Astrocyte (in vitro differentiated cells and primary cell): Measurements from ENCODE around the gene MYCN. TPM values are rescaled to one million over a fixed set of nuclear protein-coding genes. Genes with fewer than 3 reads are reported as not detected.

Experiments used
- DNase-seq: peaks from one replicate; pipeline ENCODE4 v3.0.0-alpha.2; 2010; ENCODE audit warnings: low read depth
- FAIRE-seq: peaks from 2 replicates; lab custom pipeline; 2011; peaks lifted over from hg19 to GRCh38; lab: Jason Lieb, UNC
- H2AFZ ChIP-seq: 2 replicates; pipeline ENCODE4 v1.6.0; 2012; ENCODE audit warnings: low read depth, low read length, inconsistent platforms
- H3K27ac ChIP-seq: 2 replicates; pipeline ENCODE4 v1.5.1; 2011; ENCODE audit warnings: low read depth, low read length, inconsistent platforms
- H3K27me3 ChIP-seq: 2 replicates; pipeline ENCODE4 v1.6.0; 2011; ENCODE audit warnings: low read length, inconsistent platforms; ENCODE audit not compliant: insufficient read depth
- H3K36me3 ChIP-seq: 2 replicates; pipeline ENCODE4 v1.5.1; 2011; ENCODE audit warnings: low read length, inconsistent platforms; ENCODE audit not compliant: insufficient read depth
- H3K4me1 ChIP-seq: 2 replicates; pipeline ENCODE4 v1.5.1; 2011; ENCODE audit warnings: low read length, inconsistent platforms; ENCODE audit not compliant: insufficient read depth
- H3K4me2 ChIP-seq: 2 replicates; pipeline ENCODE4 v1.6.0; 2012; ENCODE audit warnings: low read length, inconsistent platforms
- H3K4me3 ChIP-seq: 2 replicates; pipeline ENCODE4 v1.5.1; 2011; ENCODE audit warnings: low read depth, mild to moderate bottlenecking, low read length, inconsistent platforms; ENCODE audit not compliant: insufficient read depth
- H3K79me2 ChIP-seq: 2 replicates; pipeline ENCODE4 v1.6.0; 2012; ENCODE audit warnings: mild to moderate bottlenecking, low read length, inconsistent platforms; ENCODE audit not compliant: insufficient read depth
- H3K9ac ChIP-seq: 2 replicates; pipeline ENCODE4 v1.6.0; 2012; ENCODE audit warnings: mild to moderate bottlenecking, low read length, inconsistent platforms
- H3K9me3 ChIP-seq: 2 replicates; pipeline ENCODE4 v1.5.1; 2012; ENCODE audit warnings: low read depth, mild to moderate bottlenecking, low read length, inconsistent platforms; ENCODE audit not compliant: insufficient read depth
- H4K20me1 ChIP-seq: 2 replicates; pipeline ENCODE4 v1.6.0; 2012; ENCODE audit warnings: low read length, inconsistent platforms; ENCODE audit not compliant: insufficient read depth
- H3K27ac Mint-ChIP-seq: one replicate; pipeline ENCODE4 v1.8.0; 2021; ENCODE audit warnings: mild to moderate bottlenecking, mixed read lengths; ENCODE audit not compliant: unreplicated experiment
- H3K27me3 Mint-ChIP-seq: one replicate; pipeline ENCODE4 v1.8.0; 2021; ENCODE audit warnings: low read depth, mixed read lengths; ENCODE audit not compliant: unreplicated experiment
- H3K36me3 Mint-ChIP-seq: one replicate; pipeline ENCODE4 v1.8.0; 2021; ENCODE audit warnings: low read depth, mixed read lengths; ENCODE audit not compliant: unreplicated experiment
- H3K4me1 Mint-ChIP-seq: one replicate; pipeline ENCODE4 v1.8.0; 2021; ENCODE audit warnings: low read depth, mixed read lengths; ENCODE audit not compliant: unreplicated experiment
- H3K4me3 Mint-ChIP-seq: one replicate; pipeline ENCODE4 v1.8.0; 2021; ENCODE audit warnings: mild to moderate bottlenecking, moderate library complexity, mixed read lengths; ENCODE audit not compliant: unreplicated experiment
- H3K9me3 Mint-ChIP-seq: one replicate; pipeline ENCODE4 v1.8.0; 2021; ENCODE audit warnings: mild to moderate bottlenecking, mixed read lengths; ENCODE audit not compliant: unreplicated experiment
- EZH2 ChIP-seq: IDR thresholded peaks from 2 replicates; pipeline ENCODE4 v1.6.1; 2012; ENCODE audit warnings: mild to moderate bottlenecking, low read length, inconsistent platforms; ENCODE audit not compliant: insufficient read depth
- total RNA-seq: library from RNA; stranded (reverse); gene quantifications from 2 replicates; pipeline ENCODE4 v1.2.1, GENCODE V29; 2021
- TF ChIP-seq, protein P1 (sequence below): IDR thresholded peaks from 2 replicates; pipeline ENCODE4 v1.5.1; 2011; ENCODE audit warnings: low read depth, mild to moderate bottlenecking, inconsistent platforms, low read length, moderate library complexity; ENCODE audit not compliant: insufficient read depth

MYCN gene
- total RNA-seq, 1 donor from 2014 or later: 2.6 TPM

- peaks cover 25% of the 10 kb centered on the region for H3K27me3 ChIP-seq
- FAIRE-seq (no peak), DNase-seq (no peak)
- no peak overlapping the region for H3K4me3 Mint-ChIP-seq
- H3K9me3 Mint-ChIP-seq: no peaks in the 10 kb centered on the region
- H3K4me2 ChIP-seq: no peak overlapping the region
- peaks cover 33% of the 10 kb centered on the region for H3K27me3 Mint-ChIP-seq
- no peak overlapping the region for H3K27ac ChIP-seq
- H3K36me3 Mint-ChIP-seq: no peaks in the 10 kb centered on the region
- no peak overlapping the region for H3K4me3 ChIP-seq
- no peaks in the 10 kb centered on the region for H3K9me3 ChIP-seq
- H3K36me3 ChIP-seq: no peaks in the 10 kb centered on the region
- TF ChIP-seq, protein P1, sequence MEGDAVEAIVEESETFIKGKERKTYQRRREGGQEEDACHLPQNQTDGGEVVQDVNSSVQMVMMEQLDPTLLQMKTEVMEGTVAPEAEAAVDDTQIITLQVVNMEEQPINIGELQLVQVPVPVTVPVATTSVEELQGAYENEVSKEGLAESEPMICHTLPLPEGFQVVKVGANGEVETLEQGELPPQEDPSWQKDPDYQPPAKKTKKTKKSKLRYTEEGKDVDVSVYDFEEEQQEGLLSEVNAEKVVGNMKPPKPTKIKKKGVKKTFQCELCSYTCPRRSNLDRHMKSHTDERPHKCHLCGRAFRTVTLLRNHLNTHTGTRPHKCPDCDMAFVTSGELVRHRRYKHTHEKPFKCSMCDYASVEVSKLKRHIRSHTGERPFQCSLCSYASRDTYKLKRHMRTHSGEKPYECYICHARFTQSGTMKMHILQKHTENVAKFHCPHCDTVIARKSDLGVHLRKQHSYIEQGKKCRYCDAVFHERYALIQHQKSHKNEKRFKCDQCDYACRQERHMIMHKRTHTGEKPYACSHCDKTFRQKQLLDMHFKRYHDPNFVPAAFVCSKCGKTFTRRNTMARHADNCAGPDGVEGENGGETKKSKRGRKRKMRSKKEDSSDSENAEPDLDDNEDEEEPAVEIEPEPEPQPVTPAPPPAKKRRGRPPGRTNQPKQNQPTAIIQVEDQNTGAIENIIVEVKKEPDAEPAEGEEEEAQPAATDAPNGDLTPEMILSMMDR: no peak
- no peak for TF ChIP-seq EZH2
- no peak overlapping the region for H3K9ac ChIP-seq
- H3K4me1 ChIP-seq: no peaks in the 10 kb centered on the region
- no peak overlapping the region for H2AFZ ChIP-seq
- H3K27ac Mint-ChIP-seq: no peak overlapping the region
- H3K79me2 ChIP-seq: no peaks in the 10 kb centered on the region
- H4K20me1 ChIP-seq: no peaks in the 10 kb centered on the region
- no peaks in the 10 kb centered on the region for H3K4me1 Mint-ChIP-seq
Measured at GRCh38 chr2:15937882-15938802, 2.2 kb upstream of the MYCN start.

DNA sequence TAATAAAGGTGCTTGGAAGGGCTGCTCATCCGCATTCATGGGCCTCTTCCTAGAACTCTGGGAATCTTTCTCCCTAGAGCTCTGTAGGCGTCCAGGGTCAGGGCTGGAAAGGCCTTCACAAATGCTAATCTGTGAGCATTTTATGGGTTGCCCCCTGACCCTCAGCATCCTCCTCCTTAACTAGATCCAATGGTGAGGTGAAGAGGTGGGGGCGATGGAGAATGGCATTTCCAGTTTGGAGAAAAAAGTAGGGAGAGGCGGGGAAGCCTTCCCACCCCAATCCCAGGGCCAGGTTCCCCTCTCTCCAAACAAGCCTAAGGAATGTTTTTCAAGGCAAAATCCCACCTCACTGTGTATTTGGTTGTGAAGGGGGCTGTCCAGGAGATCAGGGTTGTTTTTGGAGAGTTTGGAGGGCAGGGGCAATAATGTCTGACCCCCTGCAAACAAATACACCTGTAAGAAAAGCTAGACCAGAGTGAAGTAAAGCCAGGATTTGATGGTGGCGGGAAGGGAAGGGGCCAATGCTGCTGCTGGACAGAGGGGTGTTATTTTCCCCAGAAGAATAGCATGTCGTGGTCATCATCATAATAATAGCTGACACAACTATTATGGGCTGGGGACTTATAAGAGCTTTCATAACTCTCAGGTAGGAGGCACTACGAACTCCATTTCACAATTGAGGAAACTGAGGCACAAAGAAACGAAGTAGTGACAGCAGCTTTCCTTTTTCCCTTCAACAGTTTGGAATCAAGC, 1.4 kb upstream of the MYCN start:
- Histone ChIP-seq H3K4me1 (no peaks in the 10 kb centered on the region), H3K27ac (no peak overlapping the region), H3K9ac (no peak overlapping the region), H3K36me3 (no peaks in the 10 kb centered on the region), H3K79me2 (no peaks in the 10 kb centered on the region), H2AFZ (peak overlapping the region; percentile 60), H3K4me2 (peak overlapping the region; percentile 83), H3K4me3 (no peak overlapping the region), H3K27me3 (peaks cover 32% of the 10 kb centered on the region), H4K20me1 (no peaks in the 10 kb centered on the region), H3K9me3 (no peaks in the 10 kb centered on the region)
- H3K4me1 Mint-ChIP-seq: no peaks in the 10 kb centered on the region
- no peak for DNase-seq
- no peak overlapping the region for H3K27ac Mint-ChIP-seq
- H3K36me3 Mint-ChIP-seq: no peaks in the 10 kb centered on the region
- no peak for FAIRE-seq
- peaks cover 27% of the 10 kb centered on the region for H3K27me3 Mint-ChIP-seq
- TF ChIP-seq EZH2: no peak
- TF ChIP-seq, protein P1: no peak
- no peaks in the 10 kb centered on the region for H3K9me3 Mint-ChIP-seq
- peak overlapping the region; percentile 11 for H3K4me3 Mint-ChIP-seq
